Osteocyte (in vitro differentiated cells): ENCODE measurements around the gene HDGF. TPM values are rescaled to one million over a fixed set of nuclear protein-coding genes. Genes with fewer than 3 reads are reported as not detected.

Experiments
- DNase-seq: peaks from one replicate; pipeline ENCODE4 v3.0.0; 2021; ENCODE audit warnings: mixed read lengths; ENCODE audit not compliant: unreplicated experiment; ENCODE audit errors: extremely low spot score
- H3K27ac Mint-ChIP-seq: one replicate; pipeline ENCODE4 v1.8.0; 2021; ENCODE audit warnings: mild to moderate bottlenecking, mixed read lengths; ENCODE audit not compliant: unreplicated experiment
- H3K27me3 Mint-ChIP-seq: one replicate; pipeline ENCODE4 v1.8.0; 2021; ENCODE audit warnings: mixed read lengths; ENCODE audit not compliant: unreplicated experiment
- H3K36me3 Mint-ChIP-seq: one replicate; pipeline ENCODE4 v1.8.0; 2021; ENCODE audit warnings: mixed read lengths; ENCODE audit not compliant: unreplicated experiment
- H3K4me1 Mint-ChIP-seq: one replicate; pipeline ENCODE4 v1.8.0; 2021; ENCODE audit warnings: mixed read lengths; ENCODE audit not compliant: unreplicated experiment
- H3K4me3 Mint-ChIP-seq: one replicate; pipeline ENCODE4 v1.8.0; 2021; ENCODE audit warnings: mild to moderate bottlenecking, moderate library complexity, mixed read lengths; ENCODE audit not compliant: unreplicated experiment
- H3K9me3 Mint-ChIP-seq: one replicate; pipeline ENCODE4 v1.8.0; 2021; ENCODE audit warnings: mixed read lengths; ENCODE audit not compliant: unreplicated experiment
- CTCF ChIP-seq: fragments of 200-600 bp; sonication (generic); IDR thresholded peaks from 2 replicates; pipeline ENCODE4 v1.5.0; 2021; ENCODE audit warnings: antibody characterized with exemption, mild to moderate bottlenecking, moderate library complexity
- total RNA-seq: library from RNA; stranded (reverse); gene quantifications from 2 replicates; pipeline ENCODE4 v1.2.1, GENCODE V29; 2021

The HDGF gene
- total RNA-seq, 1 donor from 2014 or later = 213 TPM

GRCh38 chr1:156697481-156697880, 54.0 kb downstream of the HDGF start:
- Mint-ChIP-seq H3K4me3 (no peak overlapping the region), H3K36me3 (peaks cover 27% of the 10 kb centered on the region), H3K27ac (no peak overlapping the region), H3K4me1 (peaks cover 25% of the 10 kb centered on the region), H3K27me3 (peaks cover 2% of the 10 kb centered on the region), H3K9me3 (no peaks in the 10 kb centered on the region)
- TF ChIP-seq CTCF = no peak
- DNase-seq = no peak

- Mint-ChIP-seq H3K9me3 (no peaks in the 10 kb centered on the region), H3K27ac (no peak overlapping the region), H3K4me3 (no peak overlapping the region), H3K4me1 (peaks cover 32% of the 10 kb centered on the region), H3K27me3 (peaks cover 4% of the 10 kb centered on the region), H3K36me3 (peaks cover 27% of the 10 kb centered on the region)
- no peak for DNase-seq
- TF ChIP-seq CTCF = no peak
Measured at GRCh38 chr1:156696755-156697154, 54.7 kb downstream of the HDGF start.

- Mint-ChIP-seq H3K27ac (no peak overlapping the region), H3K4me1 (peaks cover 51% of the 10 kb centered on the region)
- no peak for TF ChIP-seq CTCF
Measured at GRCh38 chr1:156694690-156694962, 56.8 kb downstream of the HDGF start.

GRCh38 chr1:156693848-156694689, 57.4 kb downstream of the HDGF start:
- no peak overlapping the region for H3K4me3 Mint-ChIP-seq
- H3K27ac Mint-ChIP-seq = no peak overlapping the region
- TF ChIP-seq CTCF = no peak
- H3K4me1 Mint-ChIP-seq = peaks cover 57% of the 10 kb centered on the region
- DNase-seq = no peak
- H3K9me3 Mint-ChIP-seq = no peaks in the 10 kb centered on the region
- peaks cover 13% of the 10 kb centered on the region for H3K36me3 Mint-ChIP-seq
- peaks cover 4% of the 10 kb centered on the region for H3K27me3 Mint-ChIP-seq

More at GRCh38 chr1:156694690-156694962, 56.8 kb downstream of the HDGF start:
- DNase-seq = no peak
- H3K4me3 Mint-ChIP-seq = no peak overlapping the region
- H3K9me3 Mint-ChIP-seq = no peaks in the 10 kb centered on the region
- peaks cover 4% of the 10 kb centered on the region for H3K27me3 Mint-ChIP-seq
- H3K36me3 Mint-ChIP-seq = peaks cover 17% of the 10 kb centered on the region

- no peak for DNase-seq
- TF ChIP-seq CTCF = no peak
- Mint-ChIP-seq H3K4me3 (peak overlapping the region; percentile 2), H3K4me1 (peaks cover 62% of the 10 kb centered on the region), H3K27me3 (peaks cover 4% of the 10 kb centered on the region), H3K9me3 (no peaks in the 10 kb centered on the region), H3K27ac (peak overlapping the region; percentile 6), H3K36me3 (peaks cover 6% of the 10 kb centered on the region)
Measured at GRCh38 chr1:156692925-156693847, 58.3 kb downstream of the HDGF start.
